NB4 (cell line): Measurements from ENCODE around the gene DNAJC8.

Experiments used
- TF ChIP-seq, protein P1 (sequence below): IDR thresholded peaks from one replicate; pipeline ENCODE4 v1.5.1; 2012; ENCODE audit warnings: low read depth, low read length
- TF ChIP-seq, protein P2 (sequence below): IDR thresholded peaks from 2 replicates; pipeline ENCODE4 v1.6.1; 2011; ENCODE audit warnings: low read depth, low read length

DNA sequence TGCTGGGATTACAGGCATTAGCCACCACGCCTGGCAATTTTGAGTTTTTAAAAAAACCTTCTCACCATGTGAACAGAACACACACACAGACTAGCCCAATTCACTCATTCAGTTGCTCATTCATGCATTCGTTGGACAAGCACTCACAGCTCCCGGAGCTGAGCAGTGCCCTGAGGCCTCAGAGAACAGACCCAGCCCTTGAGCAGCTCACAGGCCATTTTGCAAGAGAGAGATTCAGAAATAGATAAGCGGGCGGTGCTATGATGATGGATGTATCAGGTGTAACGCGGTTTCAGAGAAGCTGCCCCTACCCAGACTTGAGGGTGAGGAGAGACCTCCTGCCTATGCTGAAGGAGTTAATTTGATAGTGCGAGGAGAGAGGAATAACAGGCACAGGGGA, 74.9 kb downstream of the DNAJC8 start:
- TF ChIP-seq, protein P1, sequence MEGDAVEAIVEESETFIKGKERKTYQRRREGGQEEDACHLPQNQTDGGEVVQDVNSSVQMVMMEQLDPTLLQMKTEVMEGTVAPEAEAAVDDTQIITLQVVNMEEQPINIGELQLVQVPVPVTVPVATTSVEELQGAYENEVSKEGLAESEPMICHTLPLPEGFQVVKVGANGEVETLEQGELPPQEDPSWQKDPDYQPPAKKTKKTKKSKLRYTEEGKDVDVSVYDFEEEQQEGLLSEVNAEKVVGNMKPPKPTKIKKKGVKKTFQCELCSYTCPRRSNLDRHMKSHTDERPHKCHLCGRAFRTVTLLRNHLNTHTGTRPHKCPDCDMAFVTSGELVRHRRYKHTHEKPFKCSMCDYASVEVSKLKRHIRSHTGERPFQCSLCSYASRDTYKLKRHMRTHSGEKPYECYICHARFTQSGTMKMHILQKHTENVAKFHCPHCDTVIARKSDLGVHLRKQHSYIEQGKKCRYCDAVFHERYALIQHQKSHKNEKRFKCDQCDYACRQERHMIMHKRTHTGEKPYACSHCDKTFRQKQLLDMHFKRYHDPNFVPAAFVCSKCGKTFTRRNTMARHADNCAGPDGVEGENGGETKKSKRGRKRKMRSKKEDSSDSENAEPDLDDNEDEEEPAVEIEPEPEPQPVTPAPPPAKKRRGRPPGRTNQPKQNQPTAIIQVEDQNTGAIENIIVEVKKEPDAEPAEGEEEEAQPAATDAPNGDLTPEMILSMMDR: no peak
- TF ChIP-seq, protein P2, sequence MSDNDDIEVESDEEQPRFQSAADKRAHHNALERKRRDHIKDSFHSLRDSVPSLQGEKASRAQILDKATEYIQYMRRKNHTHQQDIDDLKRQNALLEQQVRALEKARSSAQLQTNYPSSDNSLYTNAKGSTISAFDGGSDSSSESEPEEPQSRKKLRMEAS: no peak
